ENCODE measurements around the gene THAP7.

Gene THAP7

DNA sequence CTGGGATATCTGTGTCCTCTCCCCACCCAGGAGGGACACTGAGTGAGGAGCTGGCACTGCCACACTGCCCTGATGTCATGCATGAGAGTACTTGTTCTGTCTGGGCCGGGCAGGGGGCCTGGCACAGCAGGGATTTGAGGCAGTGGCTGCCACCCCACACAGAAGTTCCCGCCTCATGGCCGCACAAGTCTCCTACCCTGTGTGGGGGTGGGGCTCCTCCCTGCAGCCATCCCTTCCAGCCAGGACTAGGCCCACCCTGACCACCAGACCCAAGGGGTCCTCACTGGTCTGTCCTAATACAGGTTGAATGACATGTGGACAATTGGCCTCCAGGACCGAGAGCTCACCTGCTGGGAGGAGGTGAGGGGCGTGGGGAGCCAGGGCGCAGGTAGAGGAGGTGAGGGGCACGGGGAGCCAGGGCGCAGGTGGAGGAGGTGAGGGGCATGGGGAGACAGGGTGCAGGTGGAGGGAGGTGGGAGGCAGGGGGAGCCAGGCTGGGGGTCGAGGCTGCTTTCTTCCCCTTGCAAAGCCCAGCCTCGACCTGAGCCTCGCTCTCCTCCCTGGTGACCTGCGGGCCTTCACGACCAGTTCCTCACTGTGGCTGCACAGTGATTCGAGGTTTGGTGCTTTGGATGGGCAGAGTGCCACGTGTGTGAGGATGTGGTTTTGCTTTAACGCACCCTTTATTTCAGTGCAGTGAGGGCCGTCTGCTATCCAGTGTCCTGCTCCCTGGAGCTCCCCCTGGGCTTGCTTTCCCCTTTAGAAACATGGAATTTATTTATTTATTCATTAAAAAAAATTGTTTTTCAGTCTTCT lies 12.4 kb downstream of the THAP7 start:
- Histone ChIP-seq H3K36me3 (ENCODE audit: control insufficient read depth, insufficient read depth, low read length) (peaks cover 67% of the 10 kb centered on the region), H3K9ac (ENCODE audit: low read length) (no peak overlapping the region), H3K9me3 (ENCODE audit: control insufficient read depth, insufficient read depth, low read depth, low read length) (no peaks in the 10 kb centered on the region), H3K4me3 (ENCODE audit: low read depth, low read length) (no peak overlapping the region), H3K27ac (ENCODE audit: low read depth, low read length) (no peak overlapping the region), H3K27me3 (ENCODE audit: control insufficient read depth, insufficient read depth, low read length) (no peaks in the 10 kb centered on the region), H3K4me1 (ENCODE audit: control insufficient read depth, insufficient read depth, low read length) (no peaks in the 10 kb centered on the region)

DNA sequence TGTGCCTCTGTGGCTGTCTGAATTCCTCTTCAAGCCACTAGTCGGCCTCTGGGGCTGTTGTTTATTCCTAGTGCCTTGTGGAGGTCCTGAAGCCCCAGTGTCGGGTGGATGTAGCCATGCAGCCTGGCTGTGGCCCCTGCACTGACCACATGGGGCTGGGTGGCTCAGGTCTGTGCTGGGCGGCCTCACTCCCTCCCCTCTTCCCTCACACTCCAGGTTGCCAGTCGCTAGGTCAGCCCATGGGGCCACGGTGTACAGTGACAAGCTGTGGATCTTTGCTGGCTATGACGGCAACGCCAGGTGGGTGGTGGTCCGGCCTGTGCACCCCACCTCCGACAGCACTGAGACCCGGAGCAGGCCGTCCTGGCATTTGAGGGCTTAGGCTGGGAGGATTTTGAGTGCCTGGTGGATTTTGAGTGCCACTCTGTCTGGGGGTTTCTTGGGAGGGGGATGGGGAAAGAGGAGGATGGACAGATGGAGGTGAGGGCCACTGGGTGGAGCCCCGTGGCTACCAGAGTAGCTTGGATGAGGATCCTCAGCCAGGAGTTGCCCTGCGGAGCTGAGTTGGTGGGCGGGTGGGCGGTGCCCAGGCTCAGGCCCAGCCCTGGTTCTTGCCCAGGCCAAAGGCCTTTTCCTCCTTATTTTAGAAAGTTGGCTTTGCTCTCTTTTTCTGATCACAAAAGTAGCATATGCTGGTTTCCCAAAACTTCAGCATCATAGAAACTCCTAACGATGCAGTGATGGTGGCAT lies 13.2 kb downstream of the THAP7 start:
- no peaks in the 10 kb centered on the region for H3K27me3 ChIP-seq (ENCODE audit: control insufficient read depth, insufficient read depth, low read length)
- peaks cover 65% of the 10 kb centered on the region for H3K36me3 ChIP-seq (ENCODE audit: control insufficient read depth, insufficient read depth, low read length)
- H3K4me3 ChIP-seq (ENCODE audit: low read depth, low read length), result no peak overlapping the region
- no peak overlapping the region for H3K9ac ChIP-seq (ENCODE audit: low read length)
- H3K4me1 ChIP-seq (ENCODE audit: control insufficient read depth, insufficient read depth, low read length), result no peaks in the 10 kb centered on the region
- no peak overlapping the region; the same call in 1 of the 2 replicates for H3K27ac ChIP-seq (ENCODE audit: low read depth, low read length)
- no peaks in the 10 kb centered on the region for H3K9me3 ChIP-seq (ENCODE audit: control insufficient read depth, insufficient read depth, low read depth, low read length)

DNA sequence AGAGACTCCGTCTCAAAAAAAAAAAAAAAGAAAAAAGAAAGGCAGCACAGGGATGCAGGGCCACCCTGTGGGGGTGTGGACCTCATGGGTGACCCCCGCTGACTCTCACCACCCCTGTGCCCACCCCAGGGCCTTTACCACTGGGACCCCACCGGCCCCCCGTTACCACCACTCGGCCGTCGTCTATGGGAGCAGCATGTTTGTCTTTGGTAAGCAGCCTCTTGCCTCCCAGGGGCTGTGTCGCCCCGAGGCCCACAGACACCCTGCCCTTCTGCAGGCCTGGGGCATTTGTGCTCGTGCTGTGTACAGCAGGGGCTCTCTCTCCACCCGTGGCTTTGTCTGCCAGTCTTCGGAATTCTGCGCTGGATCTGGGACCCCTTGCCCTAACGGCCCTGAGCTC lies 14.5 kb downstream of the THAP7 start:
- H3K4me1 ChIP-seq (ENCODE audit: control insufficient read depth, insufficient read depth, low read length), result peaks cover 4% of the 10 kb centered on the region; the same call in 1 of the 2 replicates
- H3K27ac ChIP-seq (ENCODE audit: low read depth, low read length), result no peak overlapping the region
- H3K4me3 ChIP-seq (ENCODE audit: low read depth, low read length), result no peak overlapping the region
- peaks cover 51% of the 10 kb centered on the region for H3K36me3 ChIP-seq (ENCODE audit: control insufficient read depth, insufficient read depth, low read length)
- H3K9me3 ChIP-seq (ENCODE audit: control insufficient read depth, insufficient read depth, low read depth, low read length), result no peaks in the 10 kb centered on the region
- no peak overlapping the region for H3K9ac ChIP-seq (ENCODE audit: low read length)
- H3K27me3 ChIP-seq (ENCODE audit: control insufficient read depth, insufficient read depth, low read length), result no peaks in the 10 kb centered on the region

DNA sequence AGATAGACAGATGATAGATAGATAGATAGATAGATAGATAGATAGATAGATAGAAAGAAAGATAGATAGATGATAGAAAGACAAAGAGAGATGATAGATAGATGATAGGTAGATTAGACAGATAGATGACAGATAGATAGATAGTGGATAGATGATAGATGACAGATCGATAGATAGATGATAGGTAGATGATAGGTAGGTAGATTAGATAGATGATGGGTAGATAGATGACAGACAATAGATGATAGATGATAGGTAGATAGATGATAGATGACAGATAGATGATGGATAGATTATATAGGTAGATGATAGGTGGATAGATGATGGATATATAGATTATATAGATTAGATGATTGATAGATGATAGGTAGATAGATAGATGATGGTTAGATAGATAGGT lies 15.6 kb downstream of the THAP7 start:
- Histone ChIP-seq H3K36me3 (ENCODE audit: control insufficient read depth, insufficient read depth, low read length) (peaks cover 41% of the 10 kb centered on the region), H3K27me3 (ENCODE audit: control insufficient read depth, insufficient read depth, low read length) (no peaks in the 10 kb centered on the region), H3K27ac (ENCODE audit: low read depth, low read length) (no peak overlapping the region), H3K9ac (ENCODE audit: low read length) (no peak overlapping the region), H3K4me1 (ENCODE audit: control insufficient read depth, insufficient read depth, low read length) (peaks cover 6% of the 10 kb centered on the region; the same call in 1 of the 2 replicates), H3K4me3 (ENCODE audit: low read depth, low read length) (no peak overlapping the region), H3K9me3 (ENCODE audit: control insufficient read depth, insufficient read depth, low read depth, low read length) (no peaks in the 10 kb centered on the region)

DNA sequence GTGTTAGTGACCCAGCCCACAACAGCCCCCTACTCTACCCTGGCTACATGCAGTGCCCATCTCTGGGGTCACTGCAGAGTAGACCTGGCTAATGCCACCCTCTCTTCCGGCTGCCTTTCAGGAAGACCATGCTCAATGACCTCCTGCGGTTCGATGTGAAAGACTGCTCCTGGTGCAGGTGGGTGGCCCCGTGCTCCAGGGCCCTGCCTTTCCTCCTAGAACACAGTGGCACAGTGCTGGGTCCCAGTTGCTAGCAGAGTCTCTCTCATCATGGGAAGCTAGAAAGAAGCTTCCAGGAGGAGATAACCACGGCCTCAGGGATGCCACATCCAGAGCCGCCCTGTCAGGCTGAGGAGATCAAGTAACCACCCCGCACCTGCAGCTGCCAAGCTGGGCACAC lies 16.2 kb downstream of the THAP7 start:
- peaks cover 1% of the 10 kb centered on the region; the same call in 1 of the 2 replicates for H3K27me3 ChIP-seq (ENCODE audit: control insufficient read depth, insufficient read depth, low read length)

DNA sequence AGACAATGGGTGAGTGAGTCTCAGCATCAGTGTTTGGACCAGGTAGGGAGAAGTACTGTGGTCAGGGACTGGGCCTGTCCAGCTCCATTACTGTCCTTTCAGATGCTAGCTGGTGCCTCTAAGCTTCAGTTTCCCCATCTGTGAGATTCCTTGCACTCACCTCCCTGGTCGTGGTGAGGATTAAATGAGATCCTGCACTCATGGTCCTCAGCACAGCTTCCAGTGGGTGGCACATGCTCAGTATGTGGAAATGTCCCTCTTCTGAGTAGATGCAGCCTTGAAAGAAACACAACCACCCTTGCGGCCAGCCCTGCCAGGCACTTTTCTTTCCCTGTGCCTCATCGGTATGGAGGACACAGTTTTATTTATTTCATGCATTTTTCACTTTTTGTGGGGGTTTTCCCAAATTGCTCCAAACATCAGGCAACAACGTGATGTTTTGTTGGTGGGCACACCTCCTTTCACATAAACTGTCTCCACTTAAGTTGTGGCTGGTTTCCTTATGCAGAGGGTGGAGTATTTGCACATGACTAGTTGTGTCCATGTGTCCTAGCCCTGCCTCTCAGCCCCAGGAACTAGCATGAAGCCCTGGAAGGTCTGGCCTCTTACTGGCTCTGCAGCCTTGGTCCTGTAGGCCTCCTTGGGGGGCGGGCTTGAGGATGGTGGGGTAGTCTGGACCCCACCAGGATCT lies 18.7 kb downstream of the THAP7 start:
- Histone ChIP-seq H3K4me3 (ENCODE audit: low read depth, low read length) (peak overlapping the region; percentile 89), H3K4me1 (ENCODE audit: control insufficient read depth, insufficient read depth, low read length) (peaks cover 16% of the 10 kb centered on the region), H3K27ac (ENCODE audit: low read depth, low read length) (no peak overlapping the region), H3K36me3 (ENCODE audit: control insufficient read depth, insufficient read depth, low read length) (peaks cover 24% of the 10 kb centered on the region), H3K9ac (ENCODE audit: low read length) (no peak overlapping the region), H3K9me3 (ENCODE audit: control insufficient read depth, insufficient read depth, low read depth, low read length) (peaks cover 9% of the 10 kb centered on the region), H3K27me3 (ENCODE audit: control insufficient read depth, insufficient read depth, low read length) (peaks cover 21% of the 10 kb centered on the region)

More for the DNA sequence above, 16.2 kb downstream of the THAP7 start:
- H3K9me3 ChIP-seq (ENCODE audit: control insufficient read depth, insufficient read depth, low read depth, low read length), result no peaks in the 10 kb centered on the region
- H3K4me1 ChIP-seq (ENCODE audit: control insufficient read depth, insufficient read depth, low read length), result peaks cover 8% of the 10 kb centered on the region; the same call in 1 of the 2 replicates
- peaks cover 35% of the 10 kb centered on the region for H3K36me3 ChIP-seq (ENCODE audit: control insufficient read depth, insufficient read depth, low read length)
- H3K27ac ChIP-seq (ENCODE audit: low read depth, low read length), result no peak overlapping the region
- H3K9ac ChIP-seq (ENCODE audit: low read length), result no peak overlapping the region
- no peak overlapping the region for H3K4me3 ChIP-seq (ENCODE audit: low read depth, low read length)

DNA sequence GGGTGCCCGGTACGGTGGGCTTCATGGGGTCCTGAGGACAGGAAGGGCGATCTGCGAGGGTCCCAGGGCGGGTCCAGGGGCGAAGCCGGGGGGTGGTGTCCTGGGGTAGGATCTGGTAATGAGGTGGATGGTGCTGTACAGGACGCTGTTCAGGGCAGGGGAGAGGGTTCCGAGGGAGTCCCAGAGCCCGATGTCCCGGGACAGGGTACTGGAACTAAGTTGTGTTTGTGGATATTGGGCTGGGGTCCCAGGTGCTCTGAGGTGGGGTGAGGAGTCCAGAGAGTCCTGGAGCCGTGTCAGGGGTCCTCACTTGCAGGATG lies 19.4 kb downstream of the THAP7 start:
- H3K27ac ChIP-seq (ENCODE audit: low read depth, low read length), result no peak overlapping the region; the same call in 1 of the 2 replicates
- H3K36me3 ChIP-seq (ENCODE audit: control insufficient read depth, insufficient read depth, low read length), result peaks cover 17% of the 10 kb centered on the region

DNA sequence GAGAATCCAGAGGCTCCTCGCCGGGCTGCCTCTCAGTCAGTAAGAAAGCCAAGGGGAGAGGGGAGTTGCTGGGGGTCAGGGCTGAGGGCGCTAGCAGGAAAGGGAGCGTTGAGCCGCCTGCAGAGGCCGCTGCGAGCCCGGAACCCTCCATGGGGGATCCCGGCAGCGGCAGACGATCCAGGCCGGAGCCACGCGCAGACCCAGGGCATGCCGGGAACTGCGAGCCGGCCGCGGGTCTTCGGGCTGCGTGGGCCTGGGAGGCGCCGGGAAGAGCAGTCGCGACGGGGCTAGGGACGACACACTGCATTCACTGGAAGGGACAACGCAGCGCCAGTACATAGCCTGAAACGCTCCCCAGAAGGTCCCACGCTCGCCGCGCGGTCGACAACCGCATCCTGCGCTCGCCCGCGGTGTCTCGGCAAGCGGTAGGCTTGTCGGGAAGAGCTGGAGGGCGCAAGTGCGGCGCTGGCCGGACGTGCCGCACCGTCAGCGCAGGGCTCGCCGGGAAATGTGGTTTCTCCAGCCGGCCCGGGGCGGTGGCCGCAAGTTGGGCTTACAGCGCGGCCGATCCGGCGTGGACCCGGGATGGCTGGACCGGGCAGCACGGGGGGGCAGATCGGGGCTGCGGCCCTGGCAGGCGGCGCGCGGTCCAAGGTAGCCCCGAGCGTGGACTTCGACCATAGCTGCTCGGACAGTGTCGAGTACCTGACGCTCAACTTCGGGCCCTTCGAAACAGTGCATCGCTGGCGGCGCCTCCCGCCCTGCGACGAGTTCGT lies 19.9 kb downstream of the THAP7 start, which contains the start of gene LZTR1:
Gene LZTR1 (plus strand): TSS at position 511 of the 776 bp plus-strand sequence. CDS start 75 bp downstream, at position 586.
- Histone ChIP-seq H3K4me1 (ENCODE audit: control insufficient read depth, insufficient read depth, low read length) (peaks cover 16% of the 10 kb centered on the region), H3K27ac (ENCODE audit: low read depth, low read length) (peak within 1 kb of the TSS; percentile 83; the same call in 1 of the 2 replicates), H3K9me3 (ENCODE audit: control insufficient read depth, insufficient read depth, low read depth, low read length) (peaks cover 12% of the 10 kb centered on the region), H3K4me3 (ENCODE audit: low read depth, low read length) (peak within 1 kb of the TSS; percentile 89), H3K27me3 (ENCODE audit: control insufficient read depth, insufficient read depth, low read length) (peaks cover 33% of the 10 kb centered on the region), H3K9ac (ENCODE audit: low read length) (peak within 1 kb of the TSS; percentile 97), H3K36me3 (ENCODE audit: control insufficient read depth, insufficient read depth, low read length) (peaks cover 15% of the 10 kb centered on the region; the same call in 1 of the 2 replicates)

More for the DNA sequence above, 19.4 kb downstream of the THAP7 start:
- H3K4me1 ChIP-seq (ENCODE audit: control insufficient read depth, insufficient read depth, low read length), result peaks cover 16% of the 10 kb centered on the region
- peak overlapping the region; percentile 97 for H3K9ac ChIP-seq (ENCODE audit: low read length)
- H3K9me3 ChIP-seq (ENCODE audit: control insufficient read depth, insufficient read depth, low read depth, low read length), result peaks cover 12% of the 10 kb centered on the region
- H3K4me3 ChIP-seq (ENCODE audit: low read depth, low read length), result peak overlapping the region; percentile 89
- H3K27me3 ChIP-seq (ENCODE audit: control insufficient read depth, insufficient read depth, low read length), result peaks cover 28% of the 10 kb centered on the region

DNA sequence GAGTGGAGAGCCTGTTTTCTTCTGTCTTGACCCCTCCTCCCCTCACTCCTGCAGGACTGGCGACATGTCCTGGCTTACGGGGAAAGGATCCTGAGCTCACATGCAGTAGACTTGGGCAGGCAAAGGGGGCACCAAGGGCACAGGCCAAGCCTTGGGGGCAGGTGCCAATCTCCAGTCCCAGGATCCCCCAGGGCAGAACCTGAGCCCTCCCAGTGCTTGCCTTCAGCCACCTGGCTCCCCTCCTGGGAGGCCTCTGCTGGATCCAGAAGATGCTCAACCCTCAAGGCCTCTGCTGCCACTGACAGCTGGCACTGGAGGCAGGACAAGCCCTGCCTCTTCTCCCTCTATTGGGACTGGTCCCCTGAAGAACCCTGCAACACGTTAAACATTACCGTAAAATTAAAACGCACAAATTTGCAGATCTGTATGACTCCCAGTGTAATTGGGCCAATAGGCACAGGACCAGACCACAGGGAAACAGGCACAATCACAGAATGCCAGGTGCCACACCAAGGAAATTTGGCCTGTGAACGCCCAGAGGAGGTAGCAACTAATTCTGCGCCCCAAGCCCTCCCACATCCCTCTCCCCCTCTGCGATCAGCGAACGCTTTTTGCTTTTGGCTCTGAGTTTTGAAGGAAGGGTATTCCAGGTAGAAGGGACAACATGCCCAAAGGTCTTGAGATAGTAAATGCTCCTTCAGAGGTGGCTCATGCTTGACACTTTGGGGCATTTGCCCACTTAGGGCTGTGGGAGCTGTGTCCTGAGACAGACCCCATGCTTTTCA lies 20.8 kb downstream of the THAP7 start:
- peaks cover 41% of the 10 kb centered on the region for H3K27me3 ChIP-seq (ENCODE audit: control insufficient read depth, insufficient read depth, low read length)
- no peak overlapping the region; the same call in 1 of the 2 replicates for H3K27ac ChIP-seq (ENCODE audit: low read depth, low read length)
- peaks cover 16% of the 10 kb centered on the region for H3K4me1 ChIP-seq (ENCODE audit: control insufficient read depth, insufficient read depth, low read length)
- H3K36me3 ChIP-seq (ENCODE audit: control insufficient read depth, insufficient read depth, low read length), result peaks cover 11% of the 10 kb centered on the region; the same call in 1 of the 2 replicates
- H3K9ac ChIP-seq (ENCODE audit: low read length), result peak overlapping the region; percentile 97
- H3K9me3 ChIP-seq (ENCODE audit: control insufficient read depth, insufficient read depth, low read depth, low read length), result peaks cover 12% of the 10 kb centered on the region
- peak overlapping the region; percentile 89 for H3K4me3 ChIP-seq (ENCODE audit: low read depth, low read length)

All from HUES6 (cell line).